BJ (cell line): ENCODE results near the gene PTPRCAP. TPM values are rescaled to one million over a fixed set of nuclear protein-coding genes. Genes with fewer than 3 reads are reported as not detected.
A peak's percentile ranks its signal among the peaks of the same experiment; 100 is the strongest.
"Not testable (repeated sequence)": the region's sequence is repeated elsewhere in the genome, so short reads cannot be mapped to it uniquely, and the experiment has no call there.

Experiments used
- CTCF ChIA-PET: fragments of 350-600 bp; formaldehyde crosslinking; extraction: SDS; loops from one replicate; lab custom pipeline; 2021; ENCODE audit warnings: antibody characterized with exemption, inconsistent platforms; lab: Yijun Ruan, JAX
- POLR2A ChIA-PET: fragments of 300-600 bp; sonication (Branson Sonifier 250); formaldehyde crosslinking; extraction: SDS; loops from one replicate; lab custom pipeline; 2021; ENCODE audit warnings: antibody characterized with exemption; lab: Charles Lee
- DNase-seq: peaks from one replicate; pipeline ENCODE4 v3.0.0-alpha.2; 2011; ENCODE audit warnings: low read depth
- H3K27me3 ChIP-seq: 2 replicates; pipeline ENCODE4 v1.6.0; 2011; ENCODE audit warnings: low read length; ENCODE audit not compliant: control insufficient read depth, insufficient read depth
- H3K36me3 ChIP-seq: 2 replicates; pipeline ENCODE4 v1.5.1; 2011; ENCODE audit warnings: low read length; ENCODE audit not compliant: control insufficient read depth, insufficient read depth
- H3K4me3 ChIP-seq: 2 replicates; pipeline ENCODE4 v1.5.1; 2011; ENCODE audit warnings: low read depth, mild to moderate bottlenecking, control low read depth, low read length
- CTCF ChIP-seq: IDR thresholded peaks from 2 replicates; pipeline ENCODE4 v1.5.1; 2011; ENCODE audit warnings: low read depth, mild to moderate bottlenecking, control low read depth, inconsistent platforms, low read length, moderate library complexity; ENCODE audit not compliant: insufficient read depth
- polyA plus RNA-seq: library from polyadenylated mRNA; depleted of rRNA; stranded (reverse); fragments of >200 nt; gene quantifications from 2 replicates; pipeline ENCODE4 v1.2.3, GENCODE V29; 2011

PTPRCAP gene
- polyA plus RNA-seq, 1 experiment: 0.43 TPM

DNA sequence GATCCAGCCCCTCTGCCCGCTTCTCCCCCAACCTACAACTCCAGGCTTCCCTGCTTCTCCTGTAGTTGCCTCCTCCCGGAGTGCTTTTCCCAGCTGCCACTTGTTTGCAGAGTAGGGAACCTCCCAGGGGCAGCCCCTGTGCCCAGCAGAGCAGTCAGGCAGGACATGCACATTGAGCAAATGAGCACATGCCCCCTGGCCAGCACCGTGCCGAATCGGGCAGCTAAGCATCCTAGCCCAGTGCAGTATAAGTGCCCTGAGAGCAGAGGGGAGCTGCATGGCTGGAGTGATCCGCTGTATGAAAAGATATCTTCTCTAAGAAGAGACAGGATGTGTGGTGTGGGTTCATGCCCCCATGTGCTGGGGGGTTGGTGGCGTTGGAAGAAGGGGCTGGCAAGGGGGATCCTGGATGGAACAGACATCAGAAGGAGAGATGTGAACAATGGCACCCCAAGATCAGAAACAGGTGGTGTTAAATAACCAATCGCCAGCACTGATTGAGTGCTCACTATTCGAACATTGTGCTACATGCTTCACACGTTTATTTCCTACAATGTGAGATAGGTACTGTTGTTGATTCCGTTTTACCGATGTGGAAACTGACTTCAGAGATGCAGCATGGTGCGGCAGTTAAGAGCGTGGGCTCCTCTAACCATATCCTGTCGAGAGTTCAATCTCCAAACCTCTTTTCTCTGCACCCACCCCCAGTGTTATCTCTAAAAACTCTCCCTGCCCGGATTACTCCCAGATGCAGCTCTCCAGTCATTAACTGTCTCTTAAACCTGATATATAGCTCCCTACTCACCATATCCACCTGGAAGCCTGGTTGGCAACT is 46.6 kb upstream of the PTPRCAP start:
- peaks cover 4% of the 10 kb centered on the region for H3K36me3 ChIP-seq
- peak overlapping the region; percentile 70 for H3K4me3 ChIP-seq
- ChIA-PET CTCF (no interaction called here), POLR2A (no interaction called here)
- DNase-seq: no peak
- no peak for TF ChIP-seq CTCF
- H3K27me3 ChIP-seq: no peaks in the 10 kb centered on the region

GRCh38 chr11:67482827-67483798 is 45.6 kb upstream of the PTPRCAP start, which contains the start of gene AIP:
AIP (plus strand) TSS chr11:67483026; CDS start chr11:67483159, 133 bp downstream.
- POLR2A ChIA-PET: no interaction called here

GRCh38 chr11:67482275-67482826 is 44.9 kb upstream of the PTPRCAP start:
- TF ChIP-seq CTCF: no peak
- DNase-seq: no peak
- peak overlapping the region; percentile 70 for H3K4me3 ChIP-seq
- POLR2A ChIA-PET: no interaction called here
- CTCF ChIA-PET: interaction anchor here (0.6 kb wide), 1 partner anchor 14 kb away, joined by 3 read pairs; no protein-coding TSS in a partner anchor
- no peaks in the 10 kb centered on the region for H3K27me3 ChIP-seq
- H3K36me3 ChIP-seq: 0 out of 2 replicates have a peak, but pooled peaks cover 1% of the 10 kb centered on the region

More at GRCh38 chr11:67482827-67483798, 45.6 kb upstream of the PTPRCAP start, which contains the start of gene AIP:
- peak; percentile 86 for DNase-seq
- Histone ChIP-seq H3K36me3 (peaks cover 2% of the 10 kb centered on the region; the same call in 1 of the 2 replicates), H3K27me3 (no peaks in the 10 kb centered on the region), H3K4me3 (peak within 1 kb of the TSS; percentile 70)
- TF ChIP-seq CTCF: peak; percentile 21; the same call in 1 of the 2 replicates
- CTCF ChIA-PET: interaction anchor here (0.6 kb wide), 1 partner anchor 15 kb away, joined by 3 read pairs; no protein-coding TSS in a partner anchor

- CTCF ChIA-PET: interaction anchor here (0.6 kb wide), 1 partner anchor 130 kb away, joined by 4 read pairs; no protein-coding TSS in a partner anchor
- DNase-seq: not testable (repeated sequence)
Observed at GRCh38 chr11:67477344-67478050, 40.0 kb upstream of the PTPRCAP start.

GRCh38 chr11:67476692-67477091 is 39.2 kb upstream of the PTPRCAP start:
- H3K27me3 ChIP-seq, DNase-seq, H3K36me3 ChIP-seq, POLR2A ChIA-PET, H3K4me3 ChIP-seq: not testable (repeated sequence)
- CTCF ChIA-PET: interaction anchor here (0.6 to 0.9 kb wide), 2 partner anchors 125 to 129 kb away, joined by 4 read pairs; no protein-coding TSS in a partner anchor

More at GRCh38 chr11:67477344-67478050, 40.0 kb upstream of the PTPRCAP start:
- H3K4me3 ChIP-seq, POLR2A ChIA-PET, H3K27me3 ChIP-seq, H3K36me3 ChIP-seq: not testable (repeated sequence)
